DMS 273 (cell line): Measurements from ENCODE around the gene CTIF.
"Not testable (repeated sequence)": the region's sequence is repeated elsewhere in the genome, so short reads cannot be mapped to it uniquely, and the experiment has no call there.

Experiments
- DNase-seq: peaks from one replicate; lab custom pipeline; 2025; ENCODE audit not compliant: unreplicated experiment; lab: John Stamatoyannopoulos, UW

The CTIF gene

DNA sequence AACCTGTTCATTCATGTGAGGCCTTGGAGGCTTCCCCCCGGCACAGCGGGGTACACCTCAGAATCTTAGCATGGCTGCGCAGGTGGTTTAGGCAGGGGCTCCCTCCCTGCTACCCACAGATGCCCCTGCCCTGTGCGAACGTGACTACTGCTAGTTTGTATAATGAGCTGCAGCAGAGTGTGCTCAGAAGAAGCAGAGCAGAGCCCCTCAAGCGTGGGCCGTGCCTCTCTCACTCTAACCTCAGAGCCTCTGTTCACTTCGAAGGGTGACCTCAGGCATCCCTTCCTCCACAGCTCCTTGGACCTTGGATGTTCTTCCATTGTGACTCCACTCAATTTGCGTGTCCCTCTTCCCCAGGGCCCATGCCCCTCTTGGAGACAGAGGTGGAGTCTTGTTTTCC lies 161.6 kb downstream of the CTIF start:
- DNase-seq, result no peak

DNA sequence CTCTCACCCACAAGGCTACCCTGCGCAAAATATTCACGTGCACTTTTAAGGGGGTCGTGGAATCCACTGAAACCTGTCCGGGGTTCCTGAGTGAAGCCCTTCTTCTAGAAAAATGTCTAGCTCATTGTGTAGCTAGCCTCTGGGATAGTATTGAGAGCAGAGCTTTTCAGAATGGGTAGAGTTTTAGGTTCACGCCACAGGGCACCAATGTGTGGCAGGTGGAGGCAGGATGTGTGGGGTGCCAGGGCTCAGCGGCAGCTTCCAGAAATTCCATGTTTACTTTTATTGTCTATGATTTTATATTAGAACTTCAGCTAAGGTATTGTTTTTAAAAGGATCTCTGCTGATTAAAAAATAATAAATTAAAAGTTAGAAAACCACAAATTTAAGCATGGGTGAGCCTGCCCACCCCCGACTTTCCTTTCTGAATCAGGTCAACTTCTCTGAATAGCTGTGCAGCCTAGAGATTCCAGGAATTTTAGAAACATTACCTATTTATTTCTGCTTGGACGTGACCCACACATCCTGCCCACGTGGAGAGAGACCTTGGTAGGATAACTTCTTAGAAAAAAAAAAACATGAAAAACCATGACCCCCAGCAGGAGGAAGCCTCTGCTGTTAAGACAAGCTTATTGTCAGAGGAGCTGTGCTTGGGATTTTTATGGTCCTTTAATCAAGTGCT lies 163.7 kb downstream of the CTIF start:
- no peak for DNase-seq

GRCh38 chr18:48703028-48703386 lies 164.2 kb downstream of the CTIF start:
- DNase-seq, result no peak

DNA sequence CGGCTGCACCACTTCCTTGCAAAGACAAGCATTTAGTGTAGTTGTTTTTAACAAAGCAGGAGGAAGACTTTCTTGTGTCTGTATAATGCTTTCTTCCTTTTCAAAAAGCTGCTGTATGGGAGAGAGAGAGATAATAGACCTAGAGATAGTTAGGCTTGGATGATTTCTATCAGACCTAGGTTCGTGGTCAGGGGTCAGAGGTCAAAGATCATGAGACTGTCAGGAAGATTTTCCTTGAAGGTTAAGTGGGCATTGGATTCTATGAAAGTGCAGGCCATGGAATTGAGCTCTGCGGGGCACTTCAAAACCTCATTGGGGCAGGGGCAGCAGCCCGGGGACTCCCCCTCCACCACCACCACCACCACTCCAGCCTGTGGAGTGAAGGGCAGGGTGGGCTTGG lies 164.6 kb downstream of the CTIF start:
- no peak for DNase-seq

GRCh38 chr18:48705043-48705442 lies 166.2 kb downstream of the CTIF start:
- DNase-seq, result no peak

- DNase-seq, result no peak
Measured at GRCh38 chr18:48705531-48705930, 166.7 kb downstream of the CTIF start.

GRCh38 chr18:48706731-48707130 lies 167.9 kb downstream of the CTIF start:
- DNase-seq, result no peak

- DNase-seq, result no peak
Measured at GRCh38 chr18:48707636-48708296, 168.9 kb downstream of the CTIF start.

DNA sequence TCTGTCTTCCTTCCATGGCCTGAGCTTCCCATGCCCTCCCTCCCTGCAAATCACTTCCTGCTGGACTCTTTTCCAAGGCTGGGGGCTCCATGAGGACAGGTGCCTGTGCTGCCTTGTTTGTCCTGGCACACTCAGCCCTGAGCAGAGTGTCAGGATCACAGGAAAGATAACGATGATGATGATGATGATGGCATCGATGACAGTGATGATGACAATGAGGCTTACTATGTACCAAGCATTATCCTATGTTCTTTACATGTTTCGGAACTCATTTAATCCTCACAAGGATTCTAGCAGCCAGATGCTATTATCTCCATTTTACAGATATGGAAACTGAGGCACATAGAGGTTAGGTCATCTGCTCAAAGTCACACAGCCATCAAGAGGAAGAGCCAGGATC lies 170.0 kb downstream of the CTIF start:
- DNase-seq, result no peak

- DNase-seq, result no peak
Measured at GRCh38 chr18:48709371-48710062, 170.7 kb downstream of the CTIF start.

DNA sequence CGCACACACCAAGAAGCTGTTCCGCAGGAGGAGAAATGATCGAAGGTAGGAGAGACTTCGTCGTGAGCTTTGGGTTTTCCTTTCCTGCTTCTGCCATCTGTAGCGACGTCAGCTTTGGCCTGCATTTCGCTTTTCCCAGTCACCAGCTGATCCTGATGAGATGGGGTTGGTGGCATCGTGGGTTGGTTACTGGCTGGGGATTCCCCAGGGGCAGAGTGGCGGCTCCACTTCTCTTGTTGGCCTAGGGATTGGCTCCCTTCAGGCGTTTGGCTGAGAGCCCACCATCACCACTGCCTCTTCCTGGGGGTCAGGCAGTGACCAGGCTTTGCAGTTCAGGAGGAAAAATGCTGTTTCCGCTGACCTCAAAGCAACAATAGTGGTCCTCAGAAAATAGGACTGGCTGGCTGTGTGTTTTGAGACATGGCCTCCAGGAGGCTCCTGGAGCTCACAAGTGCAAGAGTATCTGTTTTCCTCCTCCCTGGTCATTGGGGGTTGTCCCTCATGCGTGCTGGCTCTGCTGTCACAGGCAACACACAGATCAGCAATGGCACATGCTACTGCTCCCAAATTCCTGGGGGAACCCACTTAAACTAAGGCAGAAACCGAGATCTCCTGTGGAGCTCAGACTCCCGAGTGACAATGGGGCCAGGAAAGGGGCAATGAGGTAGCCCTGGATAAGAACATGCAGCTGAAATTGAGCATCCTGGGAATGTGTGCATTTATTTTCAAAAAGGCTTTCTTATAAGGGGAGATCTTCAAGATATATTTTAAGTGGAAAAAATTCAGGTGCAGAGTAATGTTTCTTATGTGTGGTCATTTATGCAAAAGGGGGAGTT lies 173.0 kb downstream of the CTIF start:
- DNase-seq, result peak; percentile 41

- no peak for DNase-seq
Measured at GRCh38 chr18:48713309-48713708, 174.5 kb downstream of the CTIF start.

- no peak for DNase-seq
Measured at GRCh38 chr18:48714873-48715272, 176.0 kb downstream of the CTIF start.

- no peak for DNase-seq
Measured at GRCh38 chr18:48715711-48716361, 177.0 kb downstream of the CTIF start.

DNA sequence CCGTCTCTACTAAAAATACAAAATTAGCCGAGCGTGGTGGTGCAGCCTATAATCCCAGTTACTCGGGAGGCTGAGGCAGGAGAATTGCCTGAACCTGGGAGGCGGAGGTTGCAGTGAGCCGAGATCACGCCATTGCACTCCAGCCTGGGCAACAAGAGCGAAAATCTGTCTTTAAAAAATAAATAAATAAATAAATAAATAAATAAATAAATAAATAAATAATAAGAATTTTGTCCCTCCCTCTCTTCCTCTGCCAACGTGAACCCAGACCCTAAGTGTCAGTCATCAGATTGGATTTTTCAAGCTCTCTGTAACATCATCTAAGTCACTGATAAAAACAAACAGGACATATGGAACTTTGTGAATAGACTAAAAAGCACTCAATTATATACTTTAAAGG lies 178.4 kb downstream of the CTIF start:
- not testable (repeated sequence) for DNase-seq

DNA sequence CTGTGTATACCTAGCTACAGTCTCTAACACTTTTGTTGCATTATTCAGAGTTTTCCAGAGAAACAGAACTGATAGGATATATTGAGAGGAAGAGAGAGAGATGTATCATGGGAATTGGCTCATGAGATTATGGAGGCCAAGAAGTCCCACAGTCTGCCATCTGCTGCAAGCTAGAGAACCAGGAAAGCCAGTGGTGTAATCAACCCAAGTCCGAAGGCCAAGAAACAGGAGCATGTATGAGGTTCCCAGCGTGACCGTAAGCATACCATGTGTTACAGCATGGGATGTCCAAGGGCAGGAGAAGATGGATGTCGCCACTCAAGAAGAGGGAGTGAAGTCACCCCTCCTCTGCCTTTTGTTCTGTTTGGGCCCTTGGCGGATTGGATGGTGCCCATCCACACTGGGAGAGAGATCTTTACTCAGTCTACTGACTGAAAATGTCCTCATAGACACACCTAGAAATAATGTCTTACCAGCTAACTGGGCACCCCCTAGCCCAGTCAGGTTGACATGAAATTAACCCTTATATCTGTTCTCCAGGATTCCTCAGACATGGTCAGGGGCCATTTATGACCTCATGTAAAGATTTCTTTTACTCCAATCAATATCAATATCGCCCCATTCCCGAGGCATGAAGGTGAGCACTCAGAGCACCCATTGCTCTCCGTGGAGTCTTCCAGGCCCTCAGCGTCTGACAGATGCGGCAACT lies 179.6 kb downstream of the CTIF start:
- no peak for DNase-seq

- DNase-seq, result no peak
Measured at GRCh38 chr18:48719388-48719787, 180.6 kb downstream of the CTIF start.

DNA sequence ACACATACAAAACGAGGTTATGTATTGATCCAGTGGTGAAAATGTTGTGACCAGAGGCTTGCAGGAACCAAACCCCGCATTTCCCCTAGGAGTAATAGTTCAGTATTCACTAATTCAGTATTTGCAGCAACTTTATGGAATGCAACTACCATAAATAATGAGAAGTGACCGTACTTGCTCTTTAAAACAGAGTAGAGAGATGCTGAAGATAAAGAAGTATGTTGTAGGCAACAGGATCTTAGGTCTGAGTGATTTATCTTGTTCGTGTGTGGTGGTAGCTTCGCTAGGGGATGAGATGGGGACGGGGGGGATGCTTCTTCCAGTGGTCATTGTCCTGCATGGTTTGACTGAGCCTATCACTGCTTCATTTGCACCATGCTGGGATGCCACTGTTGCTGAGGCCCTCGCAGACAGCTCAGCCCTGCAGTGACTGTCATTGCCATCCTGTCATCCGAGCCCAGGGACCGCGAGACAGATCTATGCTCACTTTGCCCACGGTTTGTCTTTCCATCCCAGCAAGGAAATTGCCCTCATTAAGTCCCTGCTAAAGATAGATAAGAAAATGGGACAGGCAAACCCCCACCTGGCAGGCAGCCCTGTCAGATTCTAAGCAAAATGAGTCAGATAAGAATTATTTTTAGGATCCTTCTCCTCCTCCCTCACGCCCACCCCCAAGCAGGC lies 181.3 kb downstream of the CTIF start:
- peak; percentile 18 for DNase-seq

GRCh38 chr18:48720655-48721025 lies 181.8 kb downstream of the CTIF start:
- no peak for DNase-seq

GRCh38 chr18:48721312-48721711 lies 182.5 kb downstream of the CTIF start:
- peak; percentile 29 for DNase-seq
